Measurements from ENCODE around the gene F12.

- TF ChIP-seq CTCF (conservative IDR thresholded peaks at IDR 0.05; ENCODE audit: low read length) (peak; percentile 90), EZH2phosphoT487 (IDR thresholded peaks at IDR 0.05; ENCODE audit: borderline replicate concordance, low read depth, low read length) (no peak)
These were observed 46.6 kb upstream of the F12 start for GRCh38 chr5:177455661-177456590.
